H7 (cell line): Measurements from ENCODE around the gene ATP5F1E. TPM values are rescaled to one million over a fixed set of nuclear protein-coding genes. Genes with fewer than 3 reads are reported as not detected.
"Not testable (repeated sequence)": the region's sequence is repeated elsewhere in the genome, so short reads cannot be mapped to it uniquely, and the experiment has no call there.

Experiments
- DNase-seq: peaks from one replicate; pipeline ENCODE4 v3.0.0; 2012
- H3K27me3 ChIP-seq: 2 replicates; pipeline ENCODE4 v1.6.0; 2011; ENCODE audit warnings: mild to moderate bottlenecking, low read length; ENCODE audit not compliant: control insufficient read depth, insufficient read depth
- H3K36me3 ChIP-seq: replicated peaks from 2 replicates; pipeline ENCODE4 v1.5.1; 2011; ENCODE audit warnings: low read length; ENCODE audit not compliant: control insufficient read depth, insufficient read depth
- H3K4me3 ChIP-seq: 2 replicates; pipeline ENCODE4 v1.5.1; 2011; ENCODE audit warnings: low read depth, mild to moderate bottlenecking, control low read depth, low read length, moderate library complexity; ENCODE audit not compliant: insufficient read depth
- total RNA-seq: library from RNA; depleted of rRNA; stranded (reverse); fragments of >200 nt; shearing (Covaris generic); gene quantifications from 2 replicates; pipeline ENCODE4 v1.2.3, GENCODE V29; 2014

ATP5F1E gene
- total RNA-seq, 1 experiment from 2014 or later = 16.4 TPM

- Histone ChIP-seq H3K4me3 (no peak overlapping the region), H3K36me3 (peaks cover 3% of the 10 kb centered on the region; the same call in 1 of the 2 replicates), H3K27me3 (peaks cover 6% of the 10 kb centered on the region; the same call in 1 of the 2 replicates)
- DNase-seq = peak; percentile 18
Observed at GRCh38 chr20:59020938-59021551, 11.1 kb downstream of the ATP5F1E start.

DNA sequence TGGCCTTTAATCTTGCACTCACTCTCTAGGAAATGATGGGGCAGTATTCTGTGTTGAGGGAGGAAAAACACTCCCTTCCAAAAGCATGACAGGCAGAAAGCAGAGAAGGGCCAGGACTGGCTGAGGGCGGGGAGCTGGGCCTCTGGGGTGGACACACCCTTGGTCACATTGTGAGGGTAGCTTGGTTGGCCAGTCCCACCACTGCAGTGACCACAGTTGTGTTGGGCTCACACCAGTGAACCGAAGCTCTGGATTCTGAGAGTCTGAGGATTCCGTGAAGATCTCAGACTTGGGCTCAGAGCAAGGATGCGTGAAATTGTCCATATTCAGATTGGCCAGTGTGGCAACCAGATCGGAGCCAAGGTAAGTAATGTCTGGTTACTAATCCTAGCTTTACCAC lies 12.9 kb downstream of the ATP5F1E start, which contains the start of gene TUBB1:
TSS of gene TUBB1 (plus strand) at position 213 of the 400 bp plus-strand sequence. CDS start at position 307, 94 bp downstream.
- DNase-seq = no peak
- no peak within 1 kb of the TSS for H3K4me3 ChIP-seq
- peaks cover 3% of the 10 kb centered on the region; the same call in 1 of the 2 replicates for H3K27me3 ChIP-seq
- no peaks in the 10 kb centered on the region for H3K36me3 ChIP-seq

DNA sequence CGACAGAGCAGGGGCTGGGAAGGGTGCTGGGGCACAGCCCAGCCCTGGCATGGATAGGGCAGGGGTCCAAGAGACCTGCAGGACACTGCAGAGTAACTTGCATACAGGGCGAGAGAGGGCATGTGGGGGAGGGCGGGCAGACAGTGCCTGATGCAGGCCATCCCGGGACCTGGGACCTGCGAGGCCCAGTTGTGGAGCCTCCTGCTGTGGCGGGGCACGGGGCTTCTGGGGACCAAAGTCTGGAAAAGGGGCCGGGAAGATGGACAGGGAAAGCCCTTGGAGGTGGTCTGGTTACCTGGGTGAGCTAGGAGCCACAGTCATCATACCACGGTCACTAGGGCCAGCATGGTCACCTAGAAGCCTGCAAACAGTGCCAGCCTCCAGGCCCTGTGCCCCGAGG lies 13.3 kb downstream of the ATP5F1E start:
- peak; percentile 32 for DNase-seq
- Histone ChIP-seq H3K36me3 (no peaks in the 10 kb centered on the region), H3K27me3 (peaks cover 3% of the 10 kb centered on the region; the same call in 1 of the 2 replicates), H3K4me3 (no peak overlapping the region)

- Histone ChIP-seq H3K36me3 (no peaks in the 10 kb centered on the region), H3K27me3 (peaks cover 2% of the 10 kb centered on the region), H3K4me3 (no peak overlapping the region)
- DNase-seq = no peak
Observed at GRCh38 chr20:59017493-59018231, 14.5 kb downstream of the ATP5F1E start.

GRCh38 chr20:59016795-59017492 lies 15.2 kb downstream of the ATP5F1E start:
- DNase-seq = no peak
- Histone ChIP-seq H3K4me3 (no peak overlapping the region), H3K36me3 (no peaks in the 10 kb centered on the region), H3K27me3 (peaks cover 2% of the 10 kb centered on the region)

DNA sequence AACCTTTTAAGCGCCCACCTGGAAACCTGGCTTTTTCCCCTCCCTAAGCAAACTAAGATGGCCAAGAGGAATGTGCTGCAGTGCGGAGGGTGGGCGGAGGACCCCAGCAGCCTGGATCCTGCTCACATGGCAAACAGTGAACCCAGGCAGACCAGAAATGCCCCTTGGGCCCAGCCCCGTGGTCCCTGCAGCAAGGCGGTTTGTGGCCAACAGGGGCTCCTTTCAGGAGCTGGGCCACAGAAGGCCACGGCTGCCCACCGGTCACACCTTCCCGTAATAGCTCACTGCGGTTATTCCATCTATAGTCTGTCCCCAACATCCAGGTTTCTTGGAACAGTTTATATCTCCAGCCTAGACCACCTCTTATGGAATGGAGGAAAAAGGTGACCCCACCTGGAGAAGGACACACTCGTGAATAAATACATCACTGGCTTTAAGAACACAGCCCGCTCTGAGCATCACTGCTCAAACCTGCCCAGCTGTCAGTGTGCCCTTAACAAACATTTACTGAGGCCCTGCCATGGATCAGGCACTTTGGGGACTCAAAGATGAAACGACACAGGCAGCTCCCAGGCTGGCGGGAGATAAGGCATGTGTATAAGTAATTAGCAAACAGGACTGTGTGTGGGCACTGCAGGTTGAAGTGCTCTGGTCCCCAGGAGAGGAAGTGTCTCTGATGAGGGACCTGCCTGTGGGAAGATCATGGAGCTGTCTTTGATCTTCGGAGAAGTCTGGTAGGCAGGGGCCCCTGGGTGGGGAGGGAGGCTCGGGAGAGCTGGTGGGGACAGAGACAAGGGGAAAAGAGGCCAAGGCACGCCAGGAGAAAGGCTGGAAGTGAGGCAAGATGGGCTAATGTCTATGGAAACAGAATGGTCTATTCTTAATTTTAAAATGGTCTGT lies 16.1 kb downstream of the ATP5F1E start:
- peaks cover 2% of the 10 kb centered on the region for H3K27me3 ChIP-seq
- no peaks in the 10 kb centered on the region for H3K36me3 ChIP-seq
- DNase-seq = peak; percentile 26
- H3K4me3 ChIP-seq = no peak overlapping the region

DNA sequence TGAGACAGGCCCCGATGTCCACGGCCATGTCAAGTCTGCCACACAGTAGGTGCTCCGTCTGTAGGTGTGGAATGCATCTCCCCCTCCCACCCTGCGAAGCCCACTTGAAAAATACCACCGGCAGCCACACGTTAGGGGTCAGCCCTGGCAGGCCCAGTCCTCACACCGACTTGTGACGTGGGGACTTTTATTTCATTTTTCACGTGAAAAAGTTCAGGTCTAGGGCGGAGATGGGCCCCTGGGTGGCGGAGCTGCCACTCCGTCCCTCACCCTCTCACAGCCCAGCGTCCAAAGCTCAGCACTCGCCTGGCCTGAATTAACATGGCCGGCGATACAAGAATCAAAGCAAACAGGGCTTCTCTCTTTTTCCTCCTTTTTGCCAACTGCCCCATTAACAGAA lies 16.7 kb downstream of the ATP5F1E start:
- H3K27me3 ChIP-seq = peaks cover 2% of the 10 kb centered on the region
- no peak overlapping the region for H3K4me3 ChIP-seq
- no peak for DNase-seq
- no peaks in the 10 kb centered on the region for H3K36me3 ChIP-seq

GRCh38 chr20:59014680-59015389 lies 17.3 kb downstream of the ATP5F1E start:
- H3K4me3 ChIP-seq = no peak overlapping the region
- no peak for DNase-seq
- H3K36me3 ChIP-seq = no peaks in the 10 kb centered on the region
- peaks cover 2% of the 10 kb centered on the region for H3K27me3 ChIP-seq

- no peak for DNase-seq
Observed at GRCh38 chr20:59013959-59014608, 18.1 kb downstream of the ATP5F1E start.

DNA sequence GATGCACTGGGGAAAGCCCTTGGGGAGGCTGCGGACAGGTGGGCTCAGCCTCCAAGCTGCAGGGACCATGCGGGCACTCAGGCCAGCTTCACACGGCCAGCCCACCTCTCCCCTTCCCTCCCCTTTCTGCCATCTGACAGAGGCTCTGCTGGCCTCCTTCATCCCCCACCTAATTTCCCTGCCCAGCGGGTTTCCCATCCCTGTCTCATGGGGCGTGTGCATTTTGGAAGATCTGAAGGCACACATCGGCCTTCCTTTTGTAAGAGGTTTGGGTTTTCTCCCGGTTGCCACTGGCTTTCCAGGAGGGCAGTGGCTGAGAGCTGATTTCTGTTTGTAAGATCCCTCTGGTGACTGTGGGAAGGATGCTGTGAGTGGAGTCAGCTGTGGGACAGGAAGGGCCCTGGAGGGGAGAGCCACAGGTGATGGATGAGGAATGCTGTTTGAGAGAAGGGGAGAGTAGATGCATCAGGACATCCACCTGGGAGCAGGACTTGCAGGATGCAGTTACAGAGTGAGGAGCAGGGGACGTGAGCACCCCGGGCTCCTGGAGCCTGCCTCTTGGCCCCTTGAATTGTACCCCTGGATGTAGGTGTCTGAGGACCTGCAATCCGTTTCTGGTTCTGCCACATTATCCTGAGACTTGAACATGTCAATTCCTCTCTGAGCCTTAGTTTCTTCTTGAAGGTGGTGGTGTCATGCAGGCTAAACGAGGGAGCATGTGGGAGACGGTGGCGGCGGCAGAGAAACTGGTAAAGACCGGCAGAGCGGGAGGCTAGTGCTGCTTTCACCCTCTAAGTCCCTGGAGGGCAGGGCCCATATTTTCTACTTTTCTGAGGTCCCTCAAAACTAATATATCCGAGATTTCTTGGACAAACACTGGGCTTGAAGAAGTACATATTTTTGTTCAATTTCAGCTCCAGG lies 18.8 kb downstream of the ATP5F1E start:
- no peaks in the 10 kb centered on the region for H3K36me3 ChIP-seq
- no peak overlapping the region for H3K4me3 ChIP-seq
- DNase-seq = no peak
- H3K27me3 ChIP-seq = peaks cover 6% of the 10 kb centered on the region

More at GRCh38 chr20:59013959-59014608, 18.1 kb downstream of the ATP5F1E start:
- Histone ChIP-seq H3K36me3 (no peaks in the 10 kb centered on the region), H3K4me3 (no peak overlapping the region), H3K27me3 (peaks cover 2% of the 10 kb centered on the region)

DNA sequence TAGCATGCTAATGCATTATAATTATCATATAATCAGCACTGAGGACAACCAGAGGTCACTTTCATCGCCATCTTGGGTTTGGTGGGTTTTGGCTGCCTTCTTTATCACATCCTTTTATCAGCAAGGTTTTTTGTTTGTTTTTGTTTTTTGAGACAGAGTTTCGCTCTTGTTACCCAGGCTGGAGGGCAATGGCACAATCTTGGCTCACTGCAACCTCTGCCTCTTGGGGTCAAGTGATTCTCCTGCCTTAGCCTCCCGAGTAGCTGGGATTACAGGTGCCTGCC lies 20.3 kb downstream of the ATP5F1E start:
- H3K36me3 ChIP-seq, H3K4me3 ChIP-seq, DNase-seq: not testable (repeated sequence)
- peaks cover 13% of the 10 kb centered on the region for H3K27me3 ChIP-seq

DNA sequence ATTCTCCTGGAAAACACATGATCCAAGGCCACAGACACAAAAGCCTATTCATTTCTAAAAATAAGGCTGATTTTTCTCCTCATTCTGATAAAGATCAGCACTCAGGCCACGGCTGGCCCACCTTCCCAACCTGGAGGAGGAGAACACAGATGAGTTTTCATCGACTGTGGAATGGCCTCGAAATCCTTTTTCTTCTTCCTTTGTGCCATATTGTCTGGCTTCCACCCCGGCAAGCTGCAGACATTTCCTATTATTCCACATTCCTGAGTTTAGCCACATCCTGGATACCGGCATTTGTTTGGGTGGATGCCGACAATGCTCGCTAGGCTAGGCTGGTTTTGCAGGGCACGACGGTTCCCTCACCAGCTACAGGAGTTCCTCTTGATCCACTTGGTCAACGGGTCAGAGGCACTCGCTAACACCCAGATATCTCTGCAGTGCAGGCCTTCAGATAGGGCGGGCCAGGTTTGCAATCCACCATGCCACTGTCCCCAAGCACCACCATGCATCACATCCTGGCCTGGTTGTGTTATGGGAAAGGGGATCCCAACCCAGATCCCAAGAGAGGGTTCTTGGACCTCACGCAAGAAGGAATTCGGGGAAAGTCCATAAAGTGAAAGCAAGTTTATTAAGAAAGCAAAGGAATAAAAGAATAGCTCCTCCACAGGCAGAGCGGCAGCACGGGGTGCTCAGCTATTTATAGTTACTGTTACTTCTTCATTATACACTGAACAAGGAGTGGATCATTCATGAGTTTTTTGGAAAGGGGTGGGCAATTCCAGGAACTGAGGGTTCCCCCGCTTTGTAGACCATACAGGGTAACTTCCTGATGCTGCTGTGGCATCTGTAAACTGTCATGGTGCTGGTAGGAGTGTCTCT lies 20.9 kb downstream of the ATP5F1E start:
- H3K4me3 ChIP-seq = no peak overlapping the region
- DNase-seq = peak; percentile 22
- H3K36me3 ChIP-seq = no peaks in the 10 kb centered on the region
- H3K27me3 ChIP-seq = peaks cover 17% of the 10 kb centered on the region
